CD4-positive, alpha-beta T cell treated with Interleukin-15 for 4 hours (primary cell): ENCODE data around the gene WNT4.

Source experiments
- DNase-seq: peaks from one replicate; pipeline ENCODE4 v3.0.0-alpha.2; 2020; ENCODE audit warnings: low spot score

WNT4 gene

GRCh38 chr1:22129501-22130117 lies 13.3 kb downstream of the WNT4 start:
- no peak for DNase-seq

DNA sequence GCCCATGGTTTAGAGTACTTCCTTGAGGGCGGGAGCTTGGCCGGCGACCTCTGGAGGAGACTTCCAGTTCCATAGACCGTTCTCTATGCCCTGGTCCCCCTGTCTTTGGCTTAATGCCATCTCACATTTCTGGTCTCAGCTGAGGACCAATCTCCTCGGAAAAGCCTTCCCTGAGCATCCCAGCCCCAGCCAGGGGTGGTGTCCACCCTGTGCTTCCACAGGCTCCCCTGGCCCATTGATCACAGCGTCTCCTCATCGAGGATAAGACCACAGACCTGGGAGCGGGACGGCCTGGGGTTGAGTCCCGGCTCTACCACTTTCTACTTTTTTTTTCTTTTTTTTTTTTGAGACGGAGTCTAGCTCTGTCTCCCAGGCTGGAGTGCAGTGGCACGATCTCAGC lies 14.5 kb downstream of the WNT4 start:
- no peak for DNase-seq

GRCh38 chr1:22127731-22128130 lies 15.2 kb downstream of the WNT4 start:
- DNase-seq: no peak

GRCh38 chr1:22127248-22127647 lies 15.6 kb downstream of the WNT4 start:
- no peak for DNase-seq

DNA sequence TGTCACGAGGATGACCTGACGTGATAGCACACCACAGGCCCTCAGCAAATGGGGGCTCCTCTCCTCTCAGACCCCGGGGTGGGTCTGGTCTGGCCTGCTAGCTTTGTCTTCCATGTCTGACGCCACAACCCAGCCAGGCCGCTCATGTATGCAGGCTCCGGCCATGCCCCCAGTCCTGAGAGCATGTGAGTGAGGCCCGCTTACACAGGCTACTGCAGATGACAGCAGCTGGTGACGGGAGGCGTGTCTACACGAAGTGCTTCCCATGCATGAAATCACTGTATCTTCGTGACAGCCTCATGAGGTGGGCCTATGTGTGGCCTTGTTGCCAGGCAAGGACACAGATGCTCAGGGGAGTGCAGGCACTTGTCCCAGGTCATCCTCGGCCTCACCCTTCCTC lies 16.4 kb downstream of the WNT4 start:
- no peak for DNase-seq

- no peak for DNase-seq
Measured at GRCh38 chr1:22124592-22125229, 18.2 kb downstream of the WNT4 start.

- DNase-seq: no peak
Measured at GRCh38 chr1:22123901-22124404, 18.9 kb downstream of the WNT4 start.

GRCh38 chr1:22123071-22123390 lies 19.9 kb downstream of the WNT4 start:
- DNase-seq: no peak

DNA sequence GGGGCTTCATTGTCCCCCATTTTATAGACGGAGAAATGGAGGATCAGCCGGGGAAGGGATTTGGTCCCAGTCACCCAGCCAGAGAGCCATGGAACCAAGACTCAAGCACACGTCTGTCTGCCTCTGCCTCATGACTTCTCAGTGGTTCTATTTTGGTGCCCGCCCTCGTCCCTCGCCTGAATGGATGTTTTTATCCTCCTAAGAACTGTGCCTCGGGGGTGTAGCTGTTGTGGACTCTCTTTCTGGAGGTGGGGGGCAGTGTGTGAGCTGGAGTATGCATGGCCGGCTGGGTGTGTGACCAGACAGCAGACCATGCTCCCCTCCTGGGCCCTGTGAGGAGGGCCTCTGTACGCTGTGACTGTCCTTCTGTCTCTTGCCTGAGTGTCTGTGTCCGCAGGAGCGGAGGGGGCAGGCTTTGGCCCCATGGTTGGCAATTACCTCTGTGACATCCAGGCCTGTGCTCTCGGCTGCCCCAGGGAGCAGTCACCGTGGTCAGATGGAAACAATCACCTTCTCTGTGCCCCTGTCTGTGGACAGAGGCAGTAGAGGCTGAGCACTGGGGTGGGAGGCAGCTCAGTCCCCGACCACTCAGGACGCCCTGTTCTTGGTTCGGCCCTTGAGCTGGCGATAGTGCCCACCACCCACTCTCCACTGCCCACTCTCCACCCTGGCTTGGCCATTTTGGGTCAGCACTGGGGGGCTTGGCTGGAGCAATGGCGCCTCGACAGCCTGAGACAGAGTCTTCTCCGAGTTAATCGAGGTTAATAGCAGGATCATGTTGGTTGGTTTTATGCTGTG lies 20.4 kb downstream of the WNT4 start:
- no peak for DNase-seq

- DNase-seq: no peak
Measured at GRCh38 chr1:22121421-22121911, 21.4 kb downstream of the WNT4 start.

DNA sequence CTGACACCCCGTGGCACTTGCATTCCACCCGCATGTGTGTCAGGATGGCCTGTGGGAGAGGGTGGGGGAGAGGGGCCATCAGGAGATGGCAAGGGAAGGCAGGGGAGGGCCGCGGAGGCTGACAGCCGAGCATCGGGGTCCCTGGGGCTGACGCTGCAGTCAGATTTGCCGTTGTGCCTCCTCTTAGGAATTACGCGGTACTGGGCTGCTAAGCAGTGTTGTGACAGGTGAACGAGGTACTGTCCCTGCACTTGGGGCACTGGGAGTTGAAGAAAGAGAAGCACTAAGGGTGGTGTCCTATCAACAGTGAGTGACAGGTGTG lies 22.5 kb downstream of the WNT4 start:
- no peak for DNase-seq

DNA sequence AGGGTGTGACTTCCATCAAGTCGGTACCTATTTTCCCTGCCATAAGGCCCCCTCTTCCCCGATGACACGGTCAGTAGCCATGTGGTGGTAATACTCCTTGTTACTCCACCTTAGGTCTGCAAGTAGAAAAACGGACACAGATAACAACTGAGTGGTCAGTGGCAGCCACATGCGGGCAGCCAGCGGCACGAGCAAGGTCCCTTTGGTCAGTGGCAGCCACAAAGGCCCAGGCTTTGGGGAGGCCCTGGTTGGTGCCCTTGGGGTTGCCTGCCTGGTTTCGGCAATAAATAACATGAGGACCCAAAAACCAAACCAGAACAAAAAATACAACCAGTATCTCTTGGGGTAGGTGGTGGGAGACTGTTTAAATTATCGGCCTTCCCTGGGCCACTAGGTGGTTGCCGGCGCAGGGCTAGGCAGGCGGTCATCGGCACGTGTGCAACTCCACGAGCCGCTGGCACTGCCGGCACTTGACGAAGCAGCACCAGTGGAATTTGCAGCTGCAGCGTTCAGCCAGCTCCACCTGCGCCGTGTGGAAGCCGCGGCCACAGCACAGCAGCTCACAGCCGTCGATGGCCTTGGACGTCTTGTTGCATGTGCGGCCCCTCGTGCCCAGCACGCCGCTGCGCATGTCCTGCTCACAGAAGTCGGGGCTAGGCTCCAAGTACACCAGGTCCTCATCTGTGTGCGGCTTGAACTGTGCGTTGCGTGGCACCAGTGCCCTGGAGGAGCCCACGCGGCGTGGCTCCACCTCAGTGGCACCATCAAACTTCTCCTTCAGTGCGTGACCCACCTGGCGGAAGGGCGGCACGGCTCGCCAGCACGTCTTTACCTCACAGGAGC lies 23.1 kb downstream of the WNT4 start:
- no peak for DNase-seq

DNA sequence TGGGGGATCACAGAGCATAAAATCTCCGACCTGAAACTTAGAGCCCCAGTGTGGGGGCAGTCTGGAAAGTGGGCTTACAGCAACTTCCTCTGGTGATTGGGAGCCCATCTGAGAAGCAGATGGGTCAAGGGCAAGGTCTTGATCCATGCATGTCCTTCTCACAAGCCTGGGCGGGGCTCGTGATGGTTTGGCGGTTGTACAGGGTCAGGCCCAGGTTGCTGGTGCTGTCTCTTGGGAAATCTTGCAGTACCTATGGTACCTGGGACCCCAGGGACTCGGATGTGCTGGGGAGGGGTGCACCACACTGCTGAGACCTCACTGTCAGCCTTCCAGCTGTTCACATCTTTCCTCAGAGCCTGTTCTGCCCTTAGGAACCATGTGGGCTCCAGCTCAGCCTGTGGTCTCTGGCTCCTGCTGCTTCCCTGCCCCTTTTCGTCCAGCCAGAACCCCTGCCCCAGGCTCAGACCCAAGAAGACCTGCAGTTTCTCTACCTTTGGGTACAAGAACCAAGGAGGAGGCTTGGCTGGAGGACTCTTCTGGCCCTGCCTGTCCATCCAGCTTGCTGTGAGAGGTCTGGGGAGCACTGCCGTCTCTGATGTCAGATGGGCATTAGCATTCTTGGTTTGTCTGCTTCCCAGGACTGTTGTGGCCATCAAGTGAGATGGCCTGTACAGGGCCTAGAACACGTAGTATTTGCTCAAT lies 24.5 kb downstream of the WNT4 start:
- DNase-seq: no peak

DNA sequence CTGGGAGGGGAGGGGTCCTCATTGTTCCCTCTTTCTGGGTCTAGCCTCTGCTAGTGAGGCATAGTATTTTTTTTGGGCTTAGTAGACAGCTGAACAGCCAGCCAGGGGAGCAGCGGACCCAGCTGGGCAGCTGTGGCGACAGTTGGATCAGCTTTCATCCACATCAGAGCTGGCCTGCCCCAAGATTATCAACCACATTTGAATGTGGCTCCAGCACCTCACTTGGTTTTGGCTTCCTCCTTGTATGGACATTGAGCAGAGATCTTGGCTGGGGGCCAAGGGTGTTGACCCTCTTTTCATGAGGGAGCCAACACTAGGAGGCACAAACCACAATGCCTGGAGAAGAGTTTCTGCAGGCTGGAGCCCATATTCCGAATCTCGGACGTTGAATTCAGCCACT lies 25.0 kb downstream of the WNT4 start:
- no peak for DNase-seq

GRCh38 chr1:22117238-22117637 lies 25.7 kb downstream of the WNT4 start:
- DNase-seq: no peak

DNA sequence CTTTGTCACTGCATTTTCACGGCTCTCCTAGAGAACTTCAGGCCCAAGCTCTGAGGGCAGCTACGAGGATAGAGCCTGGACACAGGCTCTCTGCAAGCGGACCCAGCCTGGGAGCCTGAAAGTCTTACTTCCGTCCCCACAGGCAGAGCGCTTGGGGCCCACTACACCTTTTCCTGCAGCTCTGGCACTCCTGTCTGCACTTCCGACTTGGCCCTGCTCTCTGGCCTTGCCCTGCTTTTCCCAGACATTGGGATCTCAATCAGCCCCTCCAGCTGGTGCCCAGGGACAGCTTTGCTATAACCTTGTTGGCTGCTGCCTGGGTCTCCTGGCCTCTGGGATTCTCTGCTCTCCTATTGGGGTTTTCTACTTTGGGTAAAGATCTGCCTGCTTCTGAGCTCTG lies 27.6 kb downstream of the WNT4 start:
- no peak for DNase-seq

- no peak for DNase-seq
Measured at GRCh38 chr1:22114083-22115012, 28.5 kb downstream of the WNT4 start.

DNA sequence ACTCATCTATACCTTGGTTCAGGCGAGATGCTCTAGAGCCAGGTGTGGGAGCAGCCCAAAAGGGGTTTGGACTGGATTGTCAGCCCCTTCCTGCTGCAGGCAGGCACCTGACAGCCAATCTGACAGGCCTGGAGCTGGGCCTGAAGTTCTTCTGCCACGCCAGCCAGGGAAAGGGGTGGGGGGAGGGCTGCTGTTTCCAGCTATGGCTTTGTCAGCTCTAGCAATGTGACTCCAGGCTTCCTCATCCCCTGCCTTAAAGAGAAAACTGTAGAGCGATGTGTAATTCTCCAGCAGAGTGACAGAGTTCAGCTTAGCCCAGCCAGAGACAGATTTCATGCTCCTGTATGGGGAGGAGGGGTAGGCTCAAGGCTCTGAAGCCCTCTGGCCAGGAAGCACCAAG lies 30.3 kb downstream of the WNT4 start:
- no peak for DNase-seq

- DNase-seq: no peak
Measured at GRCh38 chr1:22111620-22112019, 31.3 kb downstream of the WNT4 start.

- DNase-seq: no peak
Measured at GRCh38 chr1:22111115-22111514, 31.8 kb downstream of the WNT4 start.

GRCh38 chr1:22110016-22110415 lies 32.9 kb downstream of the WNT4 start:
- no peak for DNase-seq
